ENCODE data around the gene CNN2. TPM values are rescaled to one million over a fixed set of nuclear protein-coding genes. Genes with fewer than 3 reads are reported as not detected.

The CNN2 gene
- total and polyA plus RNA-seq, 2 of the 13 experiments (the other 11 are each of a cell fraction or from before 2014, with no cell fraction given) = 63.6 to 70.0 TPM

GRCh38 chr19:993361-993830 lies 33.0 kb upstream of the CNN2 start (continued):
- no peak for TF ChIP-seq ZNF639 (CRISPR knock-in tag; conservative IDR thresholded peaks at IDR 0.05)
- no peak for TF ChIP-seq NFAT5 (CRISPR knock-in tag; IDR thresholded peaks at IDR 0.05)
- TF ChIP-seq DDIT3 (CRISPR knock-in tag; IDR thresholded peaks at IDR 0.05) = no peak
- no peak for TF ChIP-seq ZNF660 (CRISPR knock-in tag; IDR thresholded peaks at IDR 0.05; ENCODE audit: borderline replicate concordance, low read depth)
- peak; percentile 77; the same call in 1 of the 2 replicates for TF ChIP-seq TFDP1 (CRISPR knock-in tag; IDR thresholded peaks at IDR 0.05; ENCODE audit: borderline replicate concordance)
- TF ChIP-seq RBM22 (optimal IDR thresholded peaks at IDR 0.05; ENCODE audit: low read length) = no peak
- no peak for TF ChIP-seq CHD2 (IDR thresholded peaks at IDR 0.05; ENCODE audit: low read depth, low read length)
- no peak for TF ChIP-seq TRIM22 (IDR thresholded peaks at IDR 0.05)
- 0 out of 2 replicates have a peak, but pooled peaks have one; percentile 39 for TF ChIP-seq HIVEP1 (CRISPR knock-in tag; IDR thresholded peaks at IDR 0.05)
- TF ChIP-seq TBL1XR1 (IDR thresholded peaks at IDR 0.05; ENCODE audit: borderline replicate concordance, low read length, partially characterized antibody) = no peak
- TF ChIP-seq NFE2L2 (IDR thresholded peaks at IDR 0.05; ENCODE audit: low read length) = no peak
- no peak for TF ChIP-seq ZFP41 (CRISPR knock-in tag; IDR thresholded peaks at IDR 0.05; ENCODE audit: borderline replicate concordance)
- TF ChIP-seq BHLHE40 (IDR thresholded peaks at IDR 0.05; ENCODE audit: low read length) = no peak
- no peak for TF ChIP-seq ZBTB8A (CRISPR knock-in tag; IDR thresholded peaks at IDR 0.05; ENCODE audit: borderline replicate concordance, low read depth)
- 0 out of 2 replicates have a peak, but pooled peaks have one; percentile 50 for TF ChIP-seq KLF6 (CRISPR knock-in tag; IDR thresholded peaks at IDR 0.05)
- TF ChIP-seq LRRFIP1 (CRISPR knock-in tag; conservative IDR thresholded peaks at IDR 0.05) = no peak
- TF ChIP-seq ZNF124 (CRISPR knock-in tag; IDR thresholded peaks at IDR 0.05) = peak; percentile 49; the same call in 1 of the 2 replicates
- no peak for TF ChIP-seq ZNF224 (CRISPR knock-in tag; IDR thresholded peaks at IDR 0.05)
- no peak for TF ChIP-seq ZNF232 (CRISPR knock-in tag; IDR thresholded peaks at IDR 0.05; ENCODE audit: borderline replicate concordance)

Measured in HepG2 (cell line).